ENCODE data around the gene EZR.

DNA sequence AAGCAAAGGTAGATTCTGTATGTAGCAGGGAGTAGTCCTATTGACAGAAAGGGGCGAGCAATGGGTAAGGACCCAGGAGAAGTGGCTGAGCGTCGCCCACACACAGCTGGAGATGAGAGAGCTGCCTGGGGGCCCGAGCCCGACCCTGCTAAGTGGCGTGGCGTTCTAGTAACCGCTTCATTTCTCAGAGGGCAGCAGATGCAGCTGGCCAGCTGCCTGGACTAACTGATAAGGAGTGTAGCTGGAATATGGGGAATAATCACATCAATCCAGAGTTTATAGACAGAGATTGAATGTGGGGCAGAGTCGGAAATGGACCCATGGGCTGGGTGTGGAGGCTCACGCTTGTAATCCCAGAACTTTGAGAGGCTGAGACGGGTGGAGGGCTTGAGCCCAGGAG is 64.4 kb downstream of the EZR start:
- TF ChIP-seq, protein P1, sequence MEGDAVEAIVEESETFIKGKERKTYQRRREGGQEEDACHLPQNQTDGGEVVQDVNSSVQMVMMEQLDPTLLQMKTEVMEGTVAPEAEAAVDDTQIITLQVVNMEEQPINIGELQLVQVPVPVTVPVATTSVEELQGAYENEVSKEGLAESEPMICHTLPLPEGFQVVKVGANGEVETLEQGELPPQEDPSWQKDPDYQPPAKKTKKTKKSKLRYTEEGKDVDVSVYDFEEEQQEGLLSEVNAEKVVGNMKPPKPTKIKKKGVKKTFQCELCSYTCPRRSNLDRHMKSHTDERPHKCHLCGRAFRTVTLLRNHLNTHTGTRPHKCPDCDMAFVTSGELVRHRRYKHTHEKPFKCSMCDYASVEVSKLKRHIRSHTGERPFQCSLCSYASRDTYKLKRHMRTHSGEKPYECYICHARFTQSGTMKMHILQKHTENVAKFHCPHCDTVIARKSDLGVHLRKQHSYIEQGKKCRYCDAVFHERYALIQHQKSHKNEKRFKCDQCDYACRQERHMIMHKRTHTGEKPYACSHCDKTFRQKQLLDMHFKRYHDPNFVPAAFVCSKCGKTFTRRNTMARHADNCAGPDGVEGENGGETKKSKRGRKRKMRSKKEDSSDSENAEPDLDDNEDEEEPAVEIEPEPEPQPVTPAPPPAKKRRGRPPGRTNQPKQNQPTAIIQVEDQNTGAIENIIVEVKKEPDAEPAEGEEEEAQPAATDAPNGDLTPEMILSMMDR (IDR thresholded peaks at IDR 0.05), result no peak
- no peak for TF ChIP-seq POLR2A (IDR thresholded peaks at IDR 0.05)
- no peak for TF ChIP-seq EP300 (IDR thresholded peaks at IDR 0.05)

Data from tibial nerve (tissue), 4 donors.